NOMO-1 treated with dmso at 0.1 percent for 144 hours (cell line): Measurements from ENCODE around the gene PRM1.
"Not testable (repeated sequence)": the region's sequence is repeated elsewhere in the genome, so short reads cannot be mapped to it uniquely, and the experiment has no call there.

Experiments used
- DNase-seq: peaks from one replicate; lab custom pipeline; 2025; ENCODE audit not compliant: unreplicated experiment; lab: John Stamatoyannopoulos, UW

PRM1 gene

GRCh38 chr16:11314309-11314894, 33.3 kb upstream of the PRM1 start:
- no peak for DNase-seq

DNA sequence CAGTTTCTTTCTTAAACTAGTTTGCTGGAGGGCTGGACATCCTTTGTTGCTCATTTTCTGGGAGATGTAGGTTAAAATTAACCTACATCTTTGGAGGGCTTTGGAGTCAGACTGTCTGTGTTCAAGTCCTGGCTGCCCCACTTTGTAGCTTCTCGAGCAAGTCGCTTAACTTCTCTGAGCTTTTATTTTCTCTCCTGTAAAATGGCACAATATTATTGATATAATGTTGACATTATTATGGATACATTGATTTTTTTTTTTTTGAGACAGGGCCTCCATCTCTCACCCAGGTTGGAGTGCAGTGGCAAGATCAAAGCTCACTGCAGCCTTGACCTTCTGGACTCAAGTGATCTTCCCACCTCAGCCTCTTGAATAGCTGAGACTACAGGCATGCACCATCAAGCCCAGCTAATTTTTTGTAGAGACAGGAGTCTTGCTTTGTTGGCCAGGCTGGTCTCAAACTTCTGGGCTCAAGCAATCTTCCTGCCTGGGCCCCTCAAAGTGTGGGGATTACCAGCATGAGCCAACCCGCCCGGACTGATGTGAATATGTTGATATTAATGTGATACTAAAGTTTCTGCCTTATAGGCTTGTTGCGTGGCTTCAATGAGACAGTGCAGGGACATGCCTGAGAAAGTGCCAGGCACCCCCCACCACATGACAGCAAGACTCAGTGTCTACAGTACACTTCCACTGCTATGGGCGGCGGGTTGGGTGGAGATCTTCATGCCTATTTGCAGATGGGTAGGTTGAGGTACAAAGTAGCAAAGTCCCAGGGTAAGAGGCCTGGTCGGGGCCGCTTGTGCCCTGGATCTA, 32.6 kb upstream of the PRM1 start:
- no peak for DNase-seq

DNA sequence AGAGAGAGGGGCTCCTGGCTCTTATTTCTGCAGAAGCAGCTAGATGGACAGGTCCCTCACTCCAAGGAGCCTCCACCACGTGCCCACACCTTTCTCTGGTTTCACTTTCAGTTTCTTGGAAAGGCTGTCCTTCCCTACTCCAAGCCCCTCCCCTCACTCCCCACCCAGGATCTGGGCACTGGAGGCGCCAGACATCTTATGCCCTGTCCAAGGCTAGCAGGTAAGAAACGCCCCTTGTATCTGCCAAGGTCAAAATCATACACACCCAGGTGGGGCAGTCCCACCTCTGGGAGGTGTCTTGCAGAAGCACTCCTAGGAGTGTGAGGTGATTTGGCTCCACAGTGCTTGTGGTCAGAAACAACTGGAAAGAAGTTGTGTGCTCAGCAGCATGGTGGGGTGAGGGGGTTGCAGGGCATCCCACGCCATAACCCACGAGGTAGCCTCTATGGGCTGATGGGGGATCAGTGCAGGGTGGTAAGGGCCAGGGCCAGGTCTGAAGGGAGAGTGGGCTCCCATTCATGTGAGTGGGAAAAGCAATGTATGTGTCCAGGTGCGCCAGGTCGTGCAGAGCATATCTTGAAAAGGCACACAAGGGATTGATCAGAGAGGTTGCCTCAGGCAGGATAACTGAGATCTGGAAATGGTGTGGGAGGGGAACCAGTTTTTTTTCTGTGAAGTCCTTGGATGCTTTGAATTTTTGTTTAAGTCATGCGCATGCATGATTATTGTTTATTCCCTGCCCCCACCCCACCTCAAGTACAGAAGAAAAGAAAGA, 31.8 kb upstream of the PRM1 start:
- DNase-seq, result no peak

GRCh38 chr16:11310997-11311561, 29.9 kb upstream of the PRM1 start:
- peak; percentile 87 for DNase-seq

- DNase-seq, result no peak
Measured at GRCh38 chr16:11310634-11310977, 29.5 kb upstream of the PRM1 start.

DNA sequence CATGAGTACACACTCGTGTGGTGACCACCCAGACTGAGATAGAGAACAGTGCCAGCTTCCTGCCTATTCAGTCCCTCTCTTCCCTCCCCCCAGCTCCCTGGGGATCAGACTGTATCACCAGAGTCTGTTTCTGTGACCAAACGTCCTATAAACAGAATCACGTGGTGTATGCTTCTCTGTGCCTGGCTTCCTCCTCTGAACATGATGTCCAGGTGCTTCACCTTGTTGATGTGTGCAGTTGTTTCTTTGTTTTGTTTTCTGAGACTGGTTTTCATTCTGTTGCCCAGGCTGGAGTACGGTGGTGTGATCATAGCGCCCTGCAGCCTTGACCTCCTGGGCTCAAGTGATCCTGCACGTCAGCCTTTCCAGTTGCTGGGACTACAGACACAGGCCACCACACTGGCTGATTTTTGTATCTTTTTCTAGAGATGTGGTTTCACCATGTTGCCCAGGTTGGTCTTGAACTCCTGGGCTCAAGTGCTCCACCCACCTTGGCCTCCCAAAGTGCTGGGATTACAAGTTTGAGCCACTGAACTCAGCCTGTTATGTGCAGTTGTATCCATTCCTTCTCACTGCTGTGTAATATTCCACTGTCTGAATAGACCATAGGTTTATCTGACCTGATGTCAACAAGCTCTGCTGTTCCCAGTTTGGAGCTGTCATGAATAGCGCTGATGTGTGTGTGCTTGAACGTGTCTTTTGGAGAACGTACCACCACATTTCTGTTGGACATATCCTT, 28.9 kb upstream of the PRM1 start:
- no peak for DNase-seq

GRCh38 chr16:11308493-11309283, 27.6 kb upstream of the PRM1 start:
- no peak for DNase-seq

DNA sequence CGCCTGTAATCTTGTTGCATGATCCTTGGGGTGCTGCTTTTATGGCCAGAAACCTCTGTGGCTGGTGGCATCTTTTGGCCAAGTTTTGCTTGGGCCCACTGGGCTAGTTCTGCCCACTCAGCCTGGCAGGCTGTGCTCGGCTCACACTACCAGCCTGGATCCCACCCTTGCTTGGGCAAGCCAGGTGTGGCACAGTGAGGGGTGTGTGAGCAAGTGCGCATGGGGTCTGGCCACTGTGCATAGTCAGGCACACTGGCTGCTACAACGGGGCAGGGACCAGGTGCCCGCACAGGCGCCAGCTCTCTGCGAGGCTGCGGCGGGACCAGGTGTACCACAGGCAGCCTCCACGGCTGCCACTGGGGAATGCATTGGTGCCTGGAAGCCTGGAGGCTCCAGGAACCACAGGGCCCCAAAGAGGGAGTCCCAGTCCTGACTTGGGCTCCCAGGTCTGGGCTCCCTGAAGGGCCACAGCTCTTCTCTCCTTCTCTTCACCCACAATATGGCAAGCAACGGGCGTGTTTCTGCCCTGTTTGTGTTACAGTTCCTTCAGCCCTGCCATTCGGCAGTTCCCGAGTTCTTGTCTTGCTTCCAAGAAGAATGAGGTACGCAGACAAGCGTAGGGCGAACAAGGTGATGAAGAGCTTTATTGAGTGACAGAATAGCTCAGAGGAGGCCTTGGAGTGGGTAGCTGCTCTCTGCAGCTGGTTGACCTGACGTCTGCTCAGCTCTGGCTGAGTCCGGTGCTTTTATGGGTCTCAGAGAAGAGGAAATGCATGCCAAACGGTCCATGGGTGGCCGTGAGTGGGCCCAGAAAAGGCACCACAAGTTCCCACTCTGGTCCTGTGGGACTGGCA, 26.7 kb upstream of the PRM1 start:
- no peak for DNase-seq

DNA sequence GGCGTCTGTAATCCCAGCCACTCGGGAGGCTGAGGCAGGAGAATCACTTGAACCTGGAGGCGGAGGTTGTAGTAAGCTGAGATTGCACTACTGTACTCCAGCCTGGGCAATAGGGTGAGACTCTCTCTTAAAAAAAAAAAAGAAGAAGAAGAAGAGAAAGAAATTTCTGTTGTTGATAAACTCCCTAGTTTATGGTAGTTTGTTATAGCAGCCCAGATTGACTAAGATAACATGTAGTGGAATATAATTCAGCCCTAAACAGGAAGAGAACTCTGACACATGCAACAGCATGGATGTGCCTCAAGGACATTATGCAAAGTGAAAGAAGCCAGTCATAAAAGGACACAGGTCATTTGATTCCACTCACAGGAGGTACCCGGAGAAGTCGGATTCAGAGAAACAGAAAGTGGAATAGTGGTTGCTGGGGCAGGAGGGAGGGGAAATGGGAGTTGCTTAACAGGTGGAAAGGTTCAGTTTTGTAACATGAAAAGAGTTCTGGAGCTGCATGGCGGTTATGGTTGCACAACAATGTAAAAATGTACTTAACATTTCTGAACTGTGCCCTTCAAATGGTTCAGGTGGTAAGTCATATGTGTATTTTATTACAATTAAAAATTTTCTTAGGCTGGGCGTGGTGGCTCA, 26.0 kb upstream of the PRM1 start:
- DNase-seq, result peak; percentile 93

DNA sequence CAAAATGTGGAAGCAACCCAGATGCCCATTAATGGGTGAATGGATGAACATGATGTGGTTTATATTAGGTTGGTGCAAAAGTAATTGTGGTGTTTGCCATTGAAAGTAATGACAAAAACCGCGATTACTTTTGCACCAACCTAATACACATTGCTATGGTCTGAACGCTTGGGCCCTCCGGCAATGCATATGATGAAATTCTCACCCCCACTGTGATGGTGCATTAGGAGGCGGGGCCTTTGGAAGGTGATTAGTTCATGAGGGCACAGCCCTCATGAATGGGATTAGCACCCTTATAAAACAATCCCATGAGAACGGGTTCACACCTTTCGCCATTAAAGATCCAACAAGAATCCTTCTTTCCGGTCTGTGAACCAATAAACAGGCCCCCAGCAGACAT, 25.3 kb upstream of the PRM1 start:
- no peak for DNase-seq

GRCh38 chr16:11303405-11304138, 22.4 kb upstream of the PRM1 start:
- no peak for DNase-seq

DNA sequence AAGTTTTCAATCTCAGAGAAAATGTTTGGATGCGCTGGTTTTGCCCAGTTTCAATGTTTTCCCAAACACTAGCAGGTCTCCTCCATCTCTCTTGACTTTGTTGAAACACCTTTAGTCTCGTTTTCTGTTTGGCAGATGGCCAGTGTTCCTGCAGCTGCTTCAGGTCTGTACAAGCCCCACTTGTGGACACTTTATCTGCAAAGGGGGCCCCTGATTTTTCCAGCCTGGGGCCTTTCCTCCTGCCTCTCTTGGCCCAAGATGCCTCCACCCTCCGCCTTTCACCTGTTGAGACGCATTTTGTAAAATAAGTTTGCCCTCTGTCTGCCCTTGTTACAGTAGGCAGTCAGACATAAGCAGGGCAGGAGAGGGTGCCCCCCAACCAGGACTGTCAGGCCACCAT, 21.8 kb upstream of the PRM1 start:
- DNase-seq, result no peak

- no peak for DNase-seq
Measured at GRCh38 chr16:11301645-11302501, 20.7 kb upstream of the PRM1 start.

- DNase-seq, result no peak
Measured at GRCh38 chr16:11300560-11300892, 19.4 kb upstream of the PRM1 start.

- no peak for DNase-seq
Measured at GRCh38 chr16:11299865-11300559, 18.9 kb upstream of the PRM1 start.

DNA sequence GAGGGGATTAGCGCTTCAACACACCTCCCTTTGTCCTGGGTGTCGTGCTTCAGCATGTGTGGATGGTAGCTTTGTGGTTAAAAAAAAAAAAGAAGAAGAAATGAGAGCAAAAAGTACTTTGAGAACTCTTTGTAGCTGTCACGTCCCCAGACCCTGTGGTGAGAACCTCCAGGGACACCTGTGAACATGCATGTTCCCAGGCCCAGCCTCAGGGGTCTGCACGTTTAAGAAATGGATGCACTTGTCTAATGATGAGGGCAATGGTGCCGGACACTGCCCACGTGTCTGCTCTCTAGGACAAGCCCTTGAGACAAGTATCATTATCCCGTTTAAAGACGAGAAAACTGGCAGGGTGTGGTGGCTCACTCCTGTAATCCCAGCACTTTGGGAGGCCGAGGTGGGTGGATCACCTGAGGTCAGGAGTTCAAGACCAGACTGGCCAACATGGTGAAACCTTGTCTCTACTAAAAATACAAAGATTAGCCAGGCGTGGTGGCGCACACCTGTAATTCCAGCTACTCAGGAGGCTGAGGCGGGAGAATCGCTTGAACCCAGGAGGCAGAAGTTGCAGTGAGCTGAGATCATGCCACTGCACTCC, 17.9 kb upstream of the PRM1 start:
- not testable (repeated sequence) for DNase-seq
